Cardiac septum (tissue), 1 donor: ENCODE data around the gene ABCA1. TPM values are rescaled to one million over a fixed set of nuclear protein-coding genes. Genes with fewer than 3 reads are reported as not detected.
"Not testable (repeated sequence)": the region's sequence is repeated elsewhere in the genome, so short reads cannot be mapped to it uniquely, and the experiment has no call there.

ENCODE experiments used
- DNase-seq: peaks from one replicate; pipeline ENCODE4 v3.0.0-alpha.2; 2020; ENCODE audit warnings: low spot score
- intact Hi-C: fragments of 100-400 bp; cut with DNase I; formaldehyde crosslinking; loops from one replicate; pipeline ENCODE4 v1.14.0; 2022
- total RNA-seq: library from RNA; stranded (reverse); fragmentation: NEBNext Ultra II Directional; extraction: Animal tissue kit (Norgen Biotek cat#: 25700); gene quantifications from one replicate; pipeline ENCODE4 v1.2.1, GENCODE V29; 2021
- donor health status: DM: no; HTN: no; CAD: no.

The ABCA1 gene
- total RNA-seq, 1 donor from 2014 or later: 5.4 TPM

DNA sequence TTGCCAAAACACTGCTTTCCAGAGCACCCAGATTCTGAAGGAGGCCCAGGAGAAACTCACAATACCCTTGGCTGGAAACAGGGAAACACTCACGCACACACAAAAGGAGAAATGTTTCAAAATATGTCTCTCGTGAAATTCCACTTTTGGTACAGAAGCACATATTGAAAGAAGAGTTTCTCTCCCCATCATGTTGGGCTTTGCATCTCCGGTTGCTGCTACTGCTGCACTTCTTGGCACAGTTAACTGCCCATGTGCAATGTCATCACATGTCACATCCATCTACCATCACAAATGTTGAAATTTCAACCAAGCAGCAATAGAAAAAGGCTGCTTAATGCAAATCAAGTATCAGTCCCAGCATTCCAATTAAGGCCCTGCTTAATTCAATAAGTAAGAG, 72.1 kb downstream of the ABCA1 start:
- DNase-seq: no peak
- intact Hi-C loops: no loop called here

DNA sequence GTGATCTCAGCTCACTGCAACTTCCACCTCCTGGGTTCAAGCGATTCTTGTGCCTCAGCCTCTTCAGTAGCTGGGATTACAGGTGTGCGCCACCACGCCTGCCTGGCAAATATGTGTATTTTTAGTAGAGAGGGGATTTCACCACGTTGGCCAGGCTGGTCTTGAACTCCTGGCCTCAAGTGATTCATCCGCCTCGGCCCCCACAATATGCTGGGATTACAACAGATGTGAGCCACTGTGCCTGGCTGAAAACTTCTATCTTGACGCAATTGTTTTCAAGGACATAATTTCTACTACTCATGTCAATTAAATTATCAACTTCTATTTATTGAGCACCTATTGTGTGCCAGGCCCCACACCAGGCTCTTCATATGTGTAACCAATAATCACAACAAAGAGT, 72.7 kb downstream of the ABCA1 start:
- intact Hi-C loops, DNase-seq: not testable (repeated sequence)

DNA sequence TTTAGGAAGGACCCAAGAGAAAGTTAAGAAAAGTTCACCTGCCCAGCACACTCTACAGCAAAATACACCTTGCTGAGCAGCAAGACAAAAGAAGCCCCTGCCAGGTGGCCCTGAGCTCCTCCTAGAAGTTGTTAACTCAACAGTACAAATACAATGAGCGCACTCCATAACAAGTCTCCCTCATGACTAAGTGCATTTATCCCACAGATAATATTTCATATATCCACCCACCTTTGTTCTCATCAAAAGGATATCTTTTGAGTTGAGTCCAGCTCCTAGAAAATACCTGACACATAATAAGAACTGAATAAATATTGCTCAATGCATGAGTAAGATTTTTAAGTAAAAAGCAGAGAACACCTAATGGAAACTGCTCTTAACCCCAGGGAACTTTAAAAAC, 73.3 kb downstream of the ABCA1 start:
- DNase-seq: no peak
- intact Hi-C loops: no loop called here

DNA sequence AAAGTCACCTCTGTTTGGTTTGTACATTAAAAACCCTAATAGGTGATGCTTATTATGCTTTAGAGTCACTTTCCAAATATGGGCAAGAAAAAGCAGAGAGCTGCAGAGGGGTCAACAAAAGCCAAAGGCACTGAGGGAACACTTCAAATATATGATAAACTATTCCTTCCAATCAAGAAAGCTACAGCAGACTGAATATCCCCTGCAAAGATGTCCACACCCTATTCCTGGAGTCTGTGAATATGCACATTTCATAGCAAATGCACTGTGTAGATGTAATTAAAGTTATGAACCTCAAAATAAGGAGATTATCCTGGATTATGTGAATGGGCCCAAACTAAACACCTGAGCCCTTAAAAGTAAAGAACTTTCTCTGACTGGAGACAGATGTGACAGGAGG, 74.3 kb downstream of the ABCA1 start:
- DNase-seq: no peak
- intact Hi-C loops: no loop called here

DNA sequence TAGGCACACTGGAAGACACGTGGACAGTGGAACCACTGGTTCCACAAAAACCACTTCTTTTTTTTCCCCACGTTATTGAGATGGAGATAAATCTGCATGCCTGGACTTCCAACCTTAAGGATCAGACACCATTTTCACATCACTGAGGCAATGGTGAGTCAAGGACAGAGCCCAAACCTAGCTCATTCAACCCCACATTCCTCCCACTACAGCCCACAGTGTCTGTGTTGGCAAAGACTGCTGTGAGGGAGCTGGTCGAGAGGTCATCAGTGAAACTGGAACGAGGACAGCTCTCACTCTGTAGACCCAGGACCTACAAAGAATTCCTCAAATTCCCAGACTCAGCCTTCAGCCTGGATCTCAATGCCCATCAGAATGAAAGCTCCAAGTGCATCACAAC, 74.8 kb downstream of the ABCA1 start:
- DNase-seq: no peak
- intact Hi-C loops: no loop called here

DNA sequence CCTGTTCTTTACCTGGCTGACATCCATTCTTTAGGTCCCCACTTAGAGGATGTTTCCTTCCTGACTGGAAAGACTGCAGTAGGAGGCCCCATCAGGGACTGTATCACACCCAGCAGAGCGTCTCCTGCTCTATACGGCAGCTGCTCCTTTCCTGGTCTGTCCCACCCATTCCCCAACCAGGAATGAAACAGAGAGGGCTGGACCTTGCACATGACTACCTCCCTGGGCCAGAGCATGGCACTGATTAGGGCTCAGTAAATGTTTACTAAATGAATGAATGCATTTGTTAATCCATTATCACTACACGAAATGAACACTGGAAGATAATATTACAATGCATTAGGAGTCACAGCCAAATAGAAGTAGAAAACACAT, 76.4 kb downstream of the ABCA1 start:
- intact Hi-C loops: no loop called here

DNA sequence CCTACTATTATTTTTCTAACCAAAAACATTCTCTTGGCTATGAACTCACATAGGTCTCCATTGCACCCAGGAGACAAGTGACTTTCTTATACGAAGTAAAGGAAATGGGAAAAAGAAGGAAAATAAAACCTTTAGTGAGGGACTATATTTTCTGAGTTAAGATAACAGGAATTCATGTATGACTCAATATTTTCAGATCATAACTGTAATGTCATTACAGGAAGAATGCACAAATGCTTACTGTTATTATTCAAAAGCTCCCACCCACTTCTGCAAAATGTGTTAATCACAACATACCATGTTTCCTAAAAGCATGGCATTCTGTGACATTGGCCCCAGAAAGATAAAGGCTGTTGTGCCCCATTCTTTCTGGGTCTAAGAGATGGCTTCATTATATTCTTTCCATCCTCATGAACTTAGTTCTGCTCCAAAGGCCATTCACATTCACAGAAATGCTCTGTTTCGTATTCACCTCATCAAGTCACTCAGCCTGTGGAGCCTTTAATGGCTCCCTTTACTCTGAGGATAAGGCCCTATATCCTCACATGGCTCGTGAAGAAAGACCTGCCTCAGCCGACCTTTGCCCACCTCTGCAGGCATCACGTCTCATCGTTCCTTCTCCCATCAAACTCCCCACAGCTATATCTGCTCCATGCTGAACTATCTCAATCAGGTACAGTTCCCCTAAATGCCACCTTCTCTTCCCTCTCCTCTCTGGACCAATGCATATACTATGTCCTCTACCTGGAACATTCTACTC, 77.0 kb downstream of the ABCA1 start:
- intact Hi-C loops: no loop called here
- DNase-seq: no peak

More for the DNA sequence above, 76.4 kb downstream of the ABCA1 start:
- DNase-seq: no peak

DNA sequence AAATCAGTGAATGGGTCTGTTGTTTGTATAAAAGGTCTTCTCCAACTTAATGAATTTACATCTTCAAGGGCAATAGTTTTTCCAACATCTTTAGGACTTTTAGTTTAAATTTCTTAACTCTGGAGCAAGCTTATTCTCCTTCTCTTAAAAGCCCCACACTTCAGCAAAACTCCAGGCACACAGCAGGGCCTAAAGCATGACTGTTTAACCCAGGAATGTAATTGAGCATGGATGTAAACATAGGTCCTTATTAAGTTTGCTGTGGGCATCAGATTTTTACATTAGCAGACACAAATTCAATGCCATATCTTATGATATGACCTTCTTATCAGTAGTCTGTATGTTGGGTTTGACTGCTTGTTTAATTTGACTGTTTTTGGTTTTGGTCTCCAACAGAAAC, 78.9 kb downstream of the ABCA1 start:
- DNase-seq: no peak
- intact Hi-C loops: no loop called here

DNA sequence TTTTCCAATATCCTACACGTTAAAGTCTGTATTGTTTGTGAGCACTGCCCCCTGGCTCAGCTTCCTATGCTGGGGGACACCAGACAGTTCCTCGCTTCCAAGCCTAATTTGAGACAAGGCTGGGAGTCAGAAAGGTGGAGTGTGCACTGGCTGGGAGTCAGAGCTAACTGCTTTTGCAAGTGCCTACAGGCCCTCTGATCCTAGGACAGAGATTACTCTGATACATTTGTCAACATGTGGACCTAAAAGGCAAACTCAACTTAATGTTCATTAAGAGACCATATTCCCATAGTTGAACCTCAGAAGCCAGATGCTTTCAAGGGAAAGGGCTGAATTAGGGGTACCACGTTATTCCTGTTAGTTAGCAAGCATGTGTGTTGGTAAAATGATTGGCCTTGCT, 83.2 kb downstream of the ABCA1 start:
- DNase-seq: no peak

DNA sequence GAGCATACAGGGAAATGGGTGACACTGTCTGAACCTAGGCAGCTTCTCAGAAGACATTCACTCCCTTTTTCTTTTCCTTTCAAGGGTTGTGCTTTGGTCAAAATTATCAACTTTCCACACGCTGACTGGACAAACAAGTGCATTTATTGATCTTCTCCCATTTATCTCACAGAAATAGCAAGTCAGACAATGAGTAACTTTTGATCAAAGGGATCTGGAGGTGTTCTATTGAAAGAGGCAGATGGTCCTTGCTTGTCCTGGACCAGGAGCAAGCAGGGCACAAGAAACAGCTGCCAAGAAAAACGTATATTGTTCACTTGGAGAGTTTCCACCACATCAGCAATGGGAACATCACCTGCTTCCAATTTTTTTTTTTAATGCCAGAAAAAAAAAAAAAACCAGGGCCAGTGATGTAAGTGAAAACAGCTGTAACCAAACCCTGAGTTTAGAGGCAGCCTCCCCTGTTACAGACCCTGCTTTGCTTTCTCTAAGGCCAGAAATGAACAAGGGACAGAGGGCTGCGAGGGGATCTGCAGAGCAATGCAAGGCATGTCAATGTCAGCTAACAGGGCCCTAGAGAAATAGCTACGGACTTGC, 84.2 kb downstream of the ABCA1 start:
- no peak for DNase-seq
- intact Hi-C loops: no loop called here

More for the DNA sequence above, 83.2 kb downstream of the ABCA1 start:
- intact Hi-C loops: no loop called here

DNA sequence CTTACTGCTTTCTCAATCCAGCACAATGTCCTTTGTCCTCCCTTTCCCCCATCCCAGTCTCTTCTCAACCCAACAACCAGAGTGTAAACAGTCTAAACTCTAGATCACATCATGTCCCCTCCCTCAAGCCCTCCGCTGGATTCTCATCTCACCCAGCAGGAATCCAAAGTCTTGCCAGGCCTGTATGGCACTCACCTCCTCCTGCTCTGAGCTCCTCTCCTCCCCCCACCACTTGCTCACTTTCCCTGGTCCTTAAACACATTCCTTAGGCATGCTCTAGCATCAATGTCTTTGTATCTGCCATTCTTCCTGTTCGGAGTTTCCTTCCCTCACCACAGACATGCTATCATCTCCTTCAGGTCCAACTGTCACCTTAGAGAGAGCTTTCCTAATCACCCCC, 85.3 kb downstream of the ABCA1 start:
- DNase-seq: no peak
- intact Hi-C loops: no loop called here

DNA sequence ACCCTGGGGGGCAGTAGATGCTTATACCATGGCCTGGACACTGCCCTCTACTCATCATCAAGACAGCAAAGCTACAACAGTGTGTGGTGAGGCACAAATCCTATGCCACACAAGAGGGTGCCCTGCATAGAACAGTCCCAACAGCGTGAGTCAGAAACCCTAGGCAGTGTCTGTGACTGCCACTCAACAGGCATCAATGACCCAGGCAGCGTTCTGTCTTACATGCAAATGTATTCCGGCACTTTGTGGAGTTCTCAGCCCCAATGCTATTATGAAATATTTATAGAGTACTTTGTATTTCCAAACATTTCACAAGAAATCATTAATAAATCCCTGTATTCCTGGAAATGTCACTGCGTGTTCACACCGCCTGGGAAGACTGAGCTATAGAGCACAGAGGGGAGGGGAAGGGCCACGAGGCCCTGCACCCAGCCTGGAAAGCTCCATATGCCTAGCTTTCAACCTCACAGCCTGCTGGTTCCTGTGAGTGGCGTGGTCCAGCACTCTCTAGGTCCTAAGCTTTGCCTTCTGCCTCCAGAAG, 86.3 kb downstream of the ABCA1 start:
- intact Hi-C loops: no loop called here

DNA sequence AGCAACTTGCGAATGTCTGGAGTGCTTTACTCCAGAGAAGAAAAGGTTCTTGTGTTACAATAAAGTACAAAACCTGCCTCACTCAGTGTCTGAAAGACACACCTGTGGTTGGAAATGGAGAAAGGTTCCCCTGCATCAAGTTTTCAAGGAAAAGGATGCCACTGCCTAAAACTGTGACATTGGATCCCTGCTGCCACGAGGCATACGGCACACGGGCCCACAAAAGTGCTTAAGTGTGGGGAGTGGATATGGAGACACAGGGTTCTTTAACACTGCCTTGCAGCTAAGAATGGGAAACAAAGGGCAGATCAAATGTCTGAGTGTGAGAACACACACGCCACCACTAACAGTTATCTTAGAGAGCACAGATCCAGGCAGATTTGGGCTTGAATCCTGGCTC, 89.0 kb downstream of the ABCA1 start:
- intact Hi-C loops: no loop called here
- no peak for DNase-seq

More for the DNA sequence above, 86.3 kb downstream of the ABCA1 start:
- no peak for DNase-seq

DNA sequence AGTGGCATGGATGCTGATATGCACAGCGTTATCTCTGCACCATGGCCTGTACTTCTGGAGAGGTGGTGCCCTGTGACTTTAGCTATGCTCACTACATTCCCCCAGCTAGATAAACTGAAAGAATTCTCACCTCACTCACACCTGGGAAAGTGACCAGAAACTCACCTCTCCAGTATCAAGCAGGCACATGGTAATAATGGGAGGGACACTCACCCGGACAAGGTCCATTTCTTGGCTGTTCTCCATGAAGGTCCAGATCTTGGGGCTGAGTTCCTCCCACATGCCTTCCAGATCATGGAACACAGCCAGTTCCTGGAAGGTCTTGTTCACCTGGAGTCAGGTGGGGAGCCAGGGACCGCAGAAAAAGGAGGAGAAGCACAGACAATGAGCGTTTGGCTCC, 91.2 kb downstream of the ABCA1 start:
- intact Hi-C loops: no loop called here
- DNase-seq: no peak

DNA sequence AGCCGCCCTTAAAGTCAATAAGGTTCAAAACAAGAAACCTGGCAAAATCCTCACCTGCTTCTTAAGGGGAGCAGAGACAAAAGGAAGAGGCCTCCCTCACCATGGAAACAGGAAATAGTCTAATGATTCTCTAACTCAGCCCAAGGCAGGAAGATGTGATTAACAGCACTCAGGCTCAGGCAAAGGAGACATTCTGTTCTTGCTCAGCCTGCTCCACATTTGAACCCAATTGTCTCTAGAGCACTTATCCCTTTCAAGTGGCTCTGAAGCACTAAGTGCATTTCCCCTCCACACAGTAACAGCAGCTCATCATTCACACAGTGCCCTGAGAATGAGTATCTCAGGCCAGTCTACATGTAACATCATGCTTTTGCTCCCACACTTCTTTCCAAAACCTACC, 91.7 kb downstream of the ABCA1 start:
- DNase-seq: no peak
- intact Hi-C loops: no loop called here

DNA sequence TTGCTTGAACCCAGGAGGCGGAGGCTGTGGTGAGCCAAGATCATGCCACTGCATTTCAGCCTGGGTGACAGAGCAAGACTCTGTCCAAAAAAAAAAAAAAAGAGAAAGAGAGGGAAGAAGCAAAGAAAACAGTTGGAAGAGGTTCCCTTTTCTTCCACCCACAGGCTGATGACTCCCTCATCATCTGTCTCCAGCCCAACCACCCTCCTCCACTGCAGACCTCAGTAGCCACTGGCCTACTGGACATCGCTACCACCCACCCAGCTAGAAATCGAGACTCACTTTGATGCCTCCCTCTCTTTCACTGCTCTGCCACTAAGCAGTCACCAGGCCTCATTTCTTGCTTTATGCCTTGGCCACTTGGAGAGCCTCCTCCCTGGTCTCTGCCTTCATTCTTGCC, 92.8 kb downstream of the ABCA1 start:
- intact Hi-C loops: no loop called here

DNA sequence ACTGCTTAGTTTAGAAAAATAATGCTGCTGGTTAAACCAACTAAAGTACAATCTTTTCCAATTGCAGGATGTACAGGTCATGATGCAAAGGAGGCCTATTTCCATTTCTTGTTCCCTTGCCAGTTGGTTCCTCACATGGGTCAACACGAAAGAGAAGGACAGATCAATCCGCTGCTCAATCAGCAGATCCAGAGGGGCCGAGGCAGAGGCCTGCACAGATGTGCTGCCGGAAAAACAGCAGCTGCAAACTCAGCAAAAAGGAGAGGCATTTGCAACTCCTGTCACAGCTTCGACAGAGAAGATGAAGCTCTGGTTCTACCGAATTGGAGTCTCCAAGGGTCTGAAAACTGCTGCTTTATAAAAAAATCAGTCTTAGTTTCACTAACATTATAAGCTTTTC, 94.3 kb downstream of the ABCA1 start:
- intact Hi-C loops: no loop called here
- DNase-seq: no peak

More for the DNA sequence above, 92.8 kb downstream of the ABCA1 start:
- no peak for DNase-seq

DNA sequence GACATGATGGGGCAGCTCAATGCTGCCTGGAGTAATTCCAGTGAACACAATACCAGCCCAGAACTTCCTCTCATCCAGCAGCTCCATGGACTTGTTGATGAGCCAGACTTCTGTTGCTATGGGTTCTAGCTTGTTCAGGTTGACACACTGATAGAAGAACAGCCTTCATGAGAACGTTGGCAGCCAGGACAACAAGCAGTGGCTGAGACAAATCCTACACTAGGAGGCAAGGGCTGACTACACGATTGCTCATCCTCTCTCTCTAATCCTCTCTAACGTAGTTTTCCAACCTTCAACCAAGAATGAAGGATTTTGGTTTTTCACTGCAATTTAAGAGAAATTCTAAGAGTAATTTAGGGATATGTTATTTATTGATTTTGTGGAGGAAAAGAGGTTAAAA, 96.3 kb downstream of the ABCA1 start:
- intact Hi-C loops: no loop called here
- DNase-seq: no peak

DNA sequence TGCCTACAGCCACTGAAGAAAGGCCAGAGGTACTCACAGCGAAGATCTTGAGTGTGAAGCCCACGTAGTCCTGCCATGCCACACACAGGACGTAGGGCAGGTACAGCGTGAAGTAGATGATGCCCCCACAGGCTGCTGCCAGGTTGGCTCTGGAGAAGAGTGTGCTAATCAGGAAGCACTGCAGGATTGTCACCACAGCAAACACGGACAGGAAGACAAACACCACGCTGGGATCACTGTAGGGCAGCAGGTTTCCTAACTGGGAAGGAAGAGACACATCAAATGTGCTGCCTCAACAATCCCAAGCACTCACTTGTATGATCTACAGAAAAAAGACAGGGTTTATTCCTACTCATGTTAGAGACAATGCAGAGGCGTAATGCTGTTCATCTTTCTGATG, 101.0 kb downstream of the ABCA1 start:
- intact Hi-C loops: no loop called here
- DNase-seq: no peak

DNA sequence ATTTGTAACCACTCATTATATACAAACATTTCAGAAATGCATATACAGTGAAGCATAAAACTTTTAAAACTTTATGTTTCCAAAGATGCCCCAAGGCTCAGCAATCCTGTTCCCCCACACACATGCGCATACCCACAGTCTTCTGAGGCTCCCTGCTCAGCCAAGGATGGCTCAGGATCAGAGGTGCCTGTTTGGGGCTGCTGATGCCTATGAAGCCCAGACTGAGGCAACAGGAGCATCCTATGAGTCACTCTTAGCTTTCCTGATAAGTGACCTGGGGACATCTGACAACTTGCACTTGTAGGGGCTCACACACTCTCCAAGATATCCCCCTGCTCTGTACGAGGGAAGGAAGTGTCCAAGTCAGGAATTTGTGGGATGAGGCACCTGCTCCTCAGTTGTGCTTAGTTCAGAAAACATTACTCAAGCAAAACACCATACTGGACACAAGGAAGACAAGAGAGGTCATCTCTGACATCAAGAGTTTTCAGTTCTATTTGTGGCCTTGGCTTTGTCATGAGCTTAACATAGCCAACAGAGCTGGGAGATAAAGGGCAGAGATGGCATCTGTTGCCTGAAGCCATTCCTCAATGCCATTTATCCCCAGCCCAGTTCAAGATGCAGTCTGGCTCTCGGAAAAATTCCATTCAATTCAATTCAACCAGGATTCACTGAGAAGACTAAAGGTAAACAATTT, 101.7 kb downstream of the ABCA1 start:
- intact Hi-C loops: no loop called here
- DNase-seq: no peak

DNA sequence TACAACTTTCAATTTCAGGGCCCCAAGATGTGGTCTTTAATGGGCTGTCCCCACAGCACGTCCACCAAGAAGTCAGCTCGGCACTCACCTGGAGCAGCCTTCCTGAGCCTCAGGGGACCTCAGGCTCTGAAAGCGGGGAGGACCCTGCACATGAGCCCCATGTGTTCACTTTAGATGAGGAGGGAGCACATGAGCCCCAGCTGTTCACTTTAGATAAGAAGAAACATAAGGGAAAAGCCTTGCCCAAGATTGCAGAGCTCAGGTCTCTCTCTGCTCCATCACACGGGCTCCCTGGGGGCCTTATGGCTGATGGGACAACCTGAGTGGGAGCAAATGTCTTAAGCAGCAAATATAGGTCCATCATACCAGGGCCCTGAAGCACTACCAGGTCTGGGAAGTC, 107.6 kb downstream of the ABCA1 start:
- intact Hi-C loops: no loop called here
- no peak for DNase-seq
